ENCODE measurements around the gene TMEM117.

The TMEM117 gene

GRCh38 chr12:44379831-44380230 is 544.0 kb downstream of the TMEM117 start:
- DNase-seq (ENCODE audit: low read depth) = no peak
- no peak for TF ChIP-seq CTCF (IDR thresholded peaks at IDR 0.05; ENCODE audit: low read length, missing control alignments)

GRCh38 chr12:44380861-44381260 is 545.0 kb downstream of the TMEM117 start:
- no peak for TF ChIP-seq CTCF (IDR thresholded peaks at IDR 0.05; ENCODE audit: low read length, missing control alignments)

More at GRCh38 chr12:44379831-44380230, 544.0 kb downstream of the TMEM117 start:
- no peak overlapping the region for H3K4me3 ChIP-seq (replicated peaks; ENCODE audit: low read depth, low read length)

GRCh38 chr12:44381341-44381740 is 545.5 kb downstream of the TMEM117 start:
- no peak for TF ChIP-seq CTCF (IDR thresholded peaks at IDR 0.05; ENCODE audit: low read length, missing control alignments)
- no peak for DNase-seq (ENCODE audit: low read depth)
- H3K4me3 ChIP-seq (replicated peaks; ENCODE audit: low read depth, low read length) = no peak overlapping the region

More at GRCh38 chr12:44380861-44381260, 545.0 kb downstream of the TMEM117 start:
- no peak overlapping the region for H3K4me3 ChIP-seq (replicated peaks; ENCODE audit: low read depth, low read length)
- DNase-seq (ENCODE audit: low read depth) = no peak

- DNase-seq (ENCODE audit: low read depth) = no peak
- no peak overlapping the region for H3K4me3 ChIP-seq (replicated peaks; ENCODE audit: low read depth, low read length)
- no peak for TF ChIP-seq CTCF (IDR thresholded peaks at IDR 0.05; ENCODE audit: low read length, missing control alignments)
Observed at GRCh38 chr12:44384136-44384535, 548.3 kb downstream of the TMEM117 start.

- no peak overlapping the region for H3K4me3 ChIP-seq (replicated peaks; ENCODE audit: low read depth, low read length)
- no peak for TF ChIP-seq CTCF (IDR thresholded peaks at IDR 0.05; ENCODE audit: low read length, missing control alignments)
- DNase-seq (ENCODE audit: low read depth) = no peak
Observed at GRCh38 chr12:44385964-44386363, 550.1 kb downstream of the TMEM117 start.

GRCh38 chr12:44387581-44387980 is 551.7 kb downstream of the TMEM117 start:
- TF ChIP-seq CTCF (IDR thresholded peaks at IDR 0.05; ENCODE audit: low read length, missing control alignments) = no peak
- DNase-seq (ENCODE audit: low read depth) = no peak
- no peak overlapping the region for H3K4me3 ChIP-seq (replicated peaks; ENCODE audit: low read depth, low read length)

- no peak overlapping the region for H3K4me3 ChIP-seq (replicated peaks; ENCODE audit: low read depth, low read length)
- DNase-seq (ENCODE audit: low read depth) = no peak
- no peak for TF ChIP-seq CTCF (IDR thresholded peaks at IDR 0.05; ENCODE audit: low read length, missing control alignments)
Observed at GRCh38 chr12:44389038-44389437, 553.2 kb downstream of the TMEM117 start.
